ENCODE measurements around the gene DICER1. TPM values are rescaled to one million over a fixed set of nuclear protein-coding genes. Genes with fewer than 3 reads are reported as not detected.
A peak's percentile ranks its signal among the peaks of the same experiment; 100 is the strongest.

The DICER1 gene
- total RNA-seq, 1 experiment from 2014 or later, result 62.0 TPM

- TF ChIP-seq STAT6 (CRISPR knock-in tag; conservative IDR thresholded peaks at IDR 0.05; ENCODE audit: low read depth) (no peak), MYBL2 (CRISPR knock-in tag; IDR thresholded peaks at IDR 0.05) (no peak), SP1 (CRISPR knock-in tag; conservative IDR thresholded peaks at IDR 0.05) (no peak), ESRRA (CRISPR knock-in tag; IDR thresholded peaks at IDR 0.05; ENCODE audit: borderline replicate concordance) (no peak), TEAD4 (CRISPR knock-in tag; IDR thresholded peaks at IDR 0.05) (no peak)
Measured at GRCh38 chr14:95183082-95183481, 25.8 kb upstream of the DICER1 start (continued).

GRCh38 chr14:95182379-95182778 is 25.1 kb upstream of the DICER1 start:
- H3K27me3 Mint-ChIP-seq (ENCODE audit: low read depth), result no peaks in the 10 kb centered on the region
- H3K36me3 Mint-ChIP-seq, result peaks cover 4% of the 10 kb centered on the region
- H3K4me1 Mint-ChIP-seq, result peaks cover 24% of the 10 kb centered on the region
- H3K9me3 Mint-ChIP-seq, result 0 out of 2 replicates have a peak, but pooled peaks cover 3% of the 10 kb centered on the region
- ChIA-PET POLR2A (no interaction called here), CTCF (interaction anchor here (1.7 kb wide), 2 partner anchors 179 to 250 kb away, joined by 5 read pairs; no protein-coding TSS in a partner anchor)
- DNase-seq (ENCODE audit: low spot score), result peak; percentile 30
- H3K4me3 Mint-ChIP-seq, result no peak overlapping the region
- peak; percentile 90 for ATAC-seq
- TF ChIP-seq ZNF425 (CRISPR knock-in tag; conservative IDR thresholded peaks at IDR 0.05), result no peak
- TF ChIP-seq STAT6 (CRISPR knock-in tag; conservative IDR thresholded peaks at IDR 0.05; ENCODE audit: low read depth), result no peak
- no peak for TF ChIP-seq GABPB1 (CRISPR knock-in tag; IDR thresholded peaks at IDR 0.05)
- no peak for TF ChIP-seq TCF7 (CRISPR knock-in tag; IDR thresholded peaks at IDR 0.05; ENCODE audit: low read depth)
- TF ChIP-seq FOXJ3 (CRISPR knock-in tag; IDR thresholded peaks at IDR 0.05; ENCODE audit: borderline replicate concordance), result no peak
- TF ChIP-seq ARID4B (CRISPR knock-in tag; IDR thresholded peaks at IDR 0.05; ENCODE audit: borderline replicate concordance), result no peak
- TF ChIP-seq AR (CRISPR knock-in tag; IDR thresholded peaks at IDR 0.05), result no peak
- TF ChIP-seq FOXP1 (CRISPR knock-in tag; IDR thresholded peaks at IDR 0.05; ENCODE audit: borderline replicate concordance), result no peak
- no peak for TF ChIP-seq ATF2 (CRISPR knock-in tag; IDR thresholded peaks at IDR 0.05; ENCODE audit: borderline replicate concordance, low read depth)
- no peak for TF ChIP-seq NR1H2 (CRISPR knock-in tag; IDR thresholded peaks at IDR 0.05)
- TF ChIP-seq ZNF121 (CRISPR knock-in tag; IDR thresholded peaks at IDR 0.05), result no peak
- no peak for TF ChIP-seq SMAD3 (CRISPR knock-in tag; IDR thresholded peaks at IDR 0.05; ENCODE audit: borderline replicate concordance)
- TF ChIP-seq CDX4 (CRISPR knock-in tag; IDR thresholded peaks at IDR 0.05; ENCODE audit: borderline replicate concordance), result no peak
- no peak for TF ChIP-seq ELF4 (CRISPR knock-in tag; IDR thresholded peaks at IDR 0.05; ENCODE audit: low read depth)
- no peak overlapping the region; the same call in 1 of the 2 replicates for H3K27ac Mint-ChIP-seq
